Gastroesophageal sphincter (tissue), 4 donors: ENCODE results near the gene POP4. TPM values are rescaled to one million over a fixed set of nuclear protein-coding genes. Genes with fewer than 3 reads are reported as not detected.

Experiments used
- ATAC-seq: fragments of 150-250 bp; one replicate; pipeline ENCODE4 v1.9.1; 2016; ENCODE audit warnings: mild to moderate bottlenecking, moderate library complexity
- H3K27ac ChIP-seq, 4 donors: fragments of 200-600 bp; sonication (generic) in 3 of 4; 1 replicate in 3 of 4; 2 replicates in 1 of 4; pipeline ENCODE4 v1.5.1; 2016 to 2019
- H3K27me3 ChIP-seq: fragments of 200-600 bp; sonication (generic); one replicate; pipeline ENCODE4 v1.5.1; 2019
- H3K36me3 ChIP-seq, 2 donors: fragments of 200-600 bp; sonication (generic); one replicate each; pipeline ENCODE4 v1.5.1; 2019; ENCODE audit warnings: control low read depth in 1 of 2
- H3K4me1 ChIP-seq, 3 donors: fragments of 200-600 bp; sonication (generic); 1 replicate in 2 of 3; 2 replicates in 1 of 3; pipeline ENCODE4 v1.5.1; 2016 to 2019; ENCODE audit warnings: control low read depth in 2 of 3
- H3K4me3 ChIP-seq, 2 donors: fragments of 200-600 bp; sonication (generic); one replicate each; pipeline ENCODE4 v1.5.1; 2019; ENCODE audit warnings: mild to moderate bottlenecking in 1 of 2, moderate library complexity in 1 of 2
- H3K9me3 ChIP-seq, 3 donors: fragments of 200-600 bp; sonication (generic); one replicate each; pipeline ENCODE4 v1.5.1; 2017 to 2019; ENCODE audit warnings: control low read depth in 2 of 3
- EP300 ChIP-seq: sonication (generic); formaldehyde crosslinking; IDR thresholded peaks from one replicate; pipeline ENCODE4 v1.6.1; 2017; ENCODE audit warnings: antibody characterized with exemption, mild to moderate bottlenecking
- POLR2A ChIP-seq, 2 donors: fragments of 450-650 bp; IDR thresholded peaks; one replicate each; pipeline ENCODE4 v1.6.1; 2017; ENCODE audit warnings: antibody characterized with exemption in 2 of 2, mild to moderate bottlenecking in 2 of 2, moderate library complexity in 1 of 2
- POLR2AphosphoS5 ChIP-seq: sonication (generic); formaldehyde crosslinking; IDR thresholded peaks from one replicate; pipeline ENCODE4 v1.6.1; 2017; ENCODE audit warnings: antibody characterized with exemption
- WGBS, 2 donors: methylation state at CpG; one replicate each; pipeline ENCODE4 v1.1.5; 2018; ENCODE audit warnings: low coverage in 1 of 2; 5-methylcytosine and 5-hydroxymethylcytosine counted together
- total RNA-seq, 4 donors: library from RNA; depleted of rRNA; stranded (reverse); fragments of >200 nt; gene quantifications; one replicate each; pipeline ENCODE4 v1.1.0, GENCODE V29; 2016
- TF ChIP-seq, protein P1 (sequence below), 4 experiments: fragments of 200-600 bp in 2 of 4; fragments of 450-650 bp in 2 of 4; sonication (generic) in 1 of 4; IDR thresholded peaks; one replicate each; pipeline ENCODE4 v1.5.1; 2017 to 2019; ENCODE audit warnings: antibody characterized with exemption in 4 of 4, mild to moderate bottlenecking in 2 of 4, moderate library complexity in 2 of 4

The POP4 gene
- total RNA-seq, 4 donors from 2014 or later, result 41.4 to 79.7 (median 61.7) TPM

DNA sequence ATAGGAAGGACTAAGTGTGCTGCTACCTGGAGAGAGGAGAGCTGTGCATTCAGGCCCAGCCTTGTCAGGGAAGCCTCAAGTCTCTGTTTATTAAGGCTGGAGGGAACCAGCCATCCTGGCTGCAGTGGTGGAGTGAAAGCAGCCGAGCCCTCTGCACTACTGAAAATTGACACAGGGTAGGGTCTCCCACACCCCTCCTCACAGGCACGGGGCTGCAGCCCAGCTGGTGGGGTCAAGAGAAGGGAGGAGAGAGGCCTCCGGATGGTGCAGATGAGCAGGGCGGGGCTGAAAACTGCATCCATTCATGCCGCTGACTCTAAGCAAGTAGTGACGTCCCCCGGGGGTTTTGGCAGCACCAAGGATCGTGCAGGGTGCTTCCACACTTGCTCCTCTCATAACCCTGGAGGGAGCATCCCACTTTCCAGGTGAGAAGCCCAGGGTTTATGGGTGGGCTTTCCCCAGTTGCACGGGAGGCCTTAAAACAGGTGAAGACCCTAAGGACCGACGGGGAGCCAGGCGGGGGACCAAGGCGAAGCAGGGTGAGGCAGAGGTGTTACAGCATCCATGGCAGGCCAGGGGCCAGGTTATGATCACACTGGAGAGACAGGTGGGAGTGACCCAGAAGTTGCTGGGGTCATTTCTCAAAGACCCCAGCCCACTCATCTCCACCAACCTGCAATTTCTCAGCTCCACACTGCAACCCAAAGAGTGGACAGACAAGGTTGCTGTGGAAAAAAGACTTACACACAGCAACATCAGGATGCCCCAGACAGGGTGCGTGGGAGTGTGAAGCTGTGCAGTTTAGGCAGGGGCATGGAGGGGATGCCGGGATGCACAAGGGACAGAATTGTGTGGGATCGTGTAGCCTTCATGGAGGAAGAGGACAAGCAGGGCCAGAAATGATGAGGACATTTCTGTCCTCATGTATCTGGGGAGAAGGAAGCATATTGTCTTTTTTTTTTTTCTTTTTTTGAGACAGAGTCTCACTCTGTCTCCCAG is 43.5 kb upstream of the POP4 start:
- no peak overlapping the region for H3K4me3 ChIP-seq
- H3K36me3 ChIP-seq, result no peaks in the 10 kb centered on the region
- H3K4me1 ChIP-seq, result no peaks in the 10 kb centered on the region
- H3K9me3 ChIP-seq, result peaks cover 0 to 38% (median 0%) of the 10 kb centered on the region in 3 donors
- peaks cover 66% of the 10 kb centered on the region for H3K27me3 ChIP-seq
- H3K27ac ChIP-seq, result no peak overlapping the region
- TF ChIP-seq POLR2AphosphoS5, result no peak
- TF ChIP-seq, protein P1, sequence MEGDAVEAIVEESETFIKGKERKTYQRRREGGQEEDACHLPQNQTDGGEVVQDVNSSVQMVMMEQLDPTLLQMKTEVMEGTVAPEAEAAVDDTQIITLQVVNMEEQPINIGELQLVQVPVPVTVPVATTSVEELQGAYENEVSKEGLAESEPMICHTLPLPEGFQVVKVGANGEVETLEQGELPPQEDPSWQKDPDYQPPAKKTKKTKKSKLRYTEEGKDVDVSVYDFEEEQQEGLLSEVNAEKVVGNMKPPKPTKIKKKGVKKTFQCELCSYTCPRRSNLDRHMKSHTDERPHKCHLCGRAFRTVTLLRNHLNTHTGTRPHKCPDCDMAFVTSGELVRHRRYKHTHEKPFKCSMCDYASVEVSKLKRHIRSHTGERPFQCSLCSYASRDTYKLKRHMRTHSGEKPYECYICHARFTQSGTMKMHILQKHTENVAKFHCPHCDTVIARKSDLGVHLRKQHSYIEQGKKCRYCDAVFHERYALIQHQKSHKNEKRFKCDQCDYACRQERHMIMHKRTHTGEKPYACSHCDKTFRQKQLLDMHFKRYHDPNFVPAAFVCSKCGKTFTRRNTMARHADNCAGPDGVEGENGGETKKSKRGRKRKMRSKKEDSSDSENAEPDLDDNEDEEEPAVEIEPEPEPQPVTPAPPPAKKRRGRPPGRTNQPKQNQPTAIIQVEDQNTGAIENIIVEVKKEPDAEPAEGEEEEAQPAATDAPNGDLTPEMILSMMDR (IDR thresholded peaks at IDR 0.05), result no peak
- no peak for TF ChIP-seq POLR2A (IDR thresholded peaks at IDR 0.05)
- TF ChIP-seq EP300, result no peak
- WGBS, 2 donors, result 50 to 51% methylated on average over 4 to 5 of the region's 16 CpGs
- ATAC-seq, result no peak

DNA sequence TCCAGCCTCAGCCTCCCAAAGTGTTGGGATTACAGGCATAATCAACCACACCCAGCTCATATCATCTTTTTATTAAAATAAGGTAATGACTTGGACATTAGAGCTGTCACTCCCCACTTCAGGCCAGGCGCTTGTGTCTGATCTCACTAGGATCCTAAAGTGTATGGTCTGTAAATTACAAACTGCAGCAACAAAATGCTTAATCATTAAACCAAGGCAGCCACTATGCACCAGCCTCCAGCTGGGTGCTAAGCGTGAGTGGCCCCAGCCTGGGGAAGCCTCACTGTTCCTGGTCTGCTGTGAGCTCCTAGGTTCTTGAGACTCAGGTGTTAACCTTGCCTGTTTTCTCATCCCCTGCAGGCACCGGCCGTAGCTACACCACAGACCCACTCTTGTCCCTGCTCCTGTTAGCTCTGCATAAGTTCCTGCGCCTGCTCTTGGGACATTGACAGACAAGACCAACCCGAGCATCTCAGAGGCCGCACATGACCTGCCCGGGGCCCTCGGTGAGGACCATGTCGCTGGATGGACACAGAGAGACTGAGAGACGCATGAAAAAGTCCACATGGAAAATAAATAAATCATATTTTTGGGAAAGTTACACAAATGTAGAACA is 42.5 kb upstream of the POP4 start:
- H3K27me3 ChIP-seq, result peaks cover 71% of the 10 kb centered on the region
- no peak for TF ChIP-seq EP300
- no peak for TF ChIP-seq POLR2A (IDR thresholded peaks at IDR 0.05)
- TF ChIP-seq, protein P1 (IDR thresholded peaks at IDR 0.05), result no peak
- no peak for TF ChIP-seq POLR2AphosphoS5
- H3K4me3 ChIP-seq, result no peak overlapping the region
- H3K36me3 ChIP-seq, result no peaks in the 10 kb centered on the region
- H3K4me1 ChIP-seq, result no peaks in the 10 kb centered on the region
- no peak for ATAC-seq
- WGBS, 2 donors, result 76 to 77% methylated on average over 4 to 10 of the region's 11 CpGs
- H3K9me3 ChIP-seq, result peaks cover 0 to 28% (median 0%) of the 10 kb centered on the region in 3 donors
- H3K27ac ChIP-seq, result no peak overlapping the region

DNA sequence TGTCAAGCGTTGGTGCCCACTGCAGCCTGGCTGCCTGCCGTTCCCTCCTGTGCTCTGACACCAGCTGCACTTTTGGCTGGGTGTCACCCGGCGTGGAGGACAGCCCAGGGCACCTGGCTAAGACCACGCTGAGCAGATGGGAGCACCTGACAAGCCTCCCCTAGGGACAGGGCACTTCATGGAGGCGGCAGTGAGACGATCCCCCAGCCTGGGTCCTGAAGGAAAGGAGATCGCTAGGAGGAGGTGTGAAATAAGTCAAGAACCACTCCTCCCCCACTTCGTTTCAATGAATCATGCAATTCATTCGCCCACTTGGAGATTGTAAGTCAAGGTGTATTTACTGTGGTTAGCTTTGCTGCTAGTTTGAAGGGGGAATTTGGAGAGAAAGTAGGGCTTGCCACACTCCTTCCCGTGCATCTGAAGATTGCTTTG is 41.5 kb upstream of the POP4 start:
- peaks cover 0 to 18% (median 0%) of the 10 kb centered on the region in 3 donors for H3K9me3 ChIP-seq
- H3K27me3 ChIP-seq, result peaks cover 80% of the 10 kb centered on the region
- H3K27ac ChIP-seq, result no peak overlapping the region
- no peak for ATAC-seq
- H3K4me1 ChIP-seq, result no peaks in the 10 kb centered on the region
- TF ChIP-seq, protein P1 (IDR thresholded peaks at IDR 0.05), result no peak
- no peak for TF ChIP-seq POLR2AphosphoS5
- no peak for TF ChIP-seq EP300
- TF ChIP-seq POLR2A (IDR thresholded peaks at IDR 0.05), result no peak
- H3K36me3 ChIP-seq, result no peaks in the 10 kb centered on the region
- H3K4me3 ChIP-seq, result no peak overlapping the region
- WGBS, 2 donors, result 32 to 46% methylated on average over 3 to 5 of the region's 11 CpGs

DNA sequence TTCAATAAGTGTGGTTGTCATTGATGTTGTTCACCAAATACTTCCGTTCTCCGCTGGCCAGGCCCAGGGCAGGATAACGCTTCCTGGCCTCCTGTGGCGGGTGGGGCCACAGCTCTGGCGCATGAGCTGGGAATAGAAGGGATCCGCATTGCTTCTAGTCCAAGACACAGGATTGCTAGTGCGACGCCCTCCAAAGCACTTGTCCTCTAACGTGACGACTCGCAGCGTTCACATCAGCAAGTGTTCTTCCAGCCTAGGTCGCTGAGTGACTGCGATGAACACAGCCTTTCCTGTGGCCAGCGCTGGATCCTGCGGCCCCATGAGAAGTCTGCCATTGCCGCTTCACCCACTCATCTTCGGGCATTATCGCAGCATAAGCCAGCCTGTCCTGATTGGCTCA is 40.9 kb upstream of the POP4 start:
- WGBS, 2 donors, result 82 to 85% methylated on average over 11 to 13 of the region's 19 CpGs
- peaks cover 86% of the 10 kb centered on the region for H3K27me3 ChIP-seq
- H3K9me3 ChIP-seq, result peaks cover 0 to 12% (median 0%) of the 10 kb centered on the region in 3 donors
- H3K4me1 ChIP-seq, result no peaks in the 10 kb centered on the region
- no peak overlapping the region for H3K4me3 ChIP-seq
- no peak overlapping the region for H3K27ac ChIP-seq
- ATAC-seq, result no peak
- H3K36me3 ChIP-seq, result no peaks in the 10 kb centered on the region
- TF ChIP-seq, protein P1 (IDR thresholded peaks at IDR 0.05), result no peak
- TF ChIP-seq EP300 (no peak), POLR2A (IDR thresholded peaks at IDR 0.05) (no peak), POLR2AphosphoS5 (no peak)
